AG04449 (cell line): ENCODE results near the gene APBB1.

ENCODE experiments used
- CTCF ChIA-PET: fragments of 350-600 bp; formaldehyde crosslinking; extraction: SDS; loops from one replicate; lab custom pipeline; 2021; ENCODE audit warnings: antibody characterized with exemption; lab: Yijun Ruan, JAX
- POLR2A ChIA-PET: fragments of 400-600, 350-600 bp; formaldehyde crosslinking; extraction: SDS; loops from one replicate; lab custom pipeline; 2020; ENCODE audit warnings: antibody characterized with exemption, inconsistent platforms; lab: Yijun Ruan, JAX
- DNase-seq: peaks from one replicate; pipeline ENCODE4 v3.0.0-alpha.2; 2010; ENCODE audit warnings: low read depth, low spot score
- H3K4me3 ChIP-seq: 2 replicates; pipeline ENCODE4 v1.5.1; 2011; ENCODE audit warnings: low read depth, mild to moderate bottlenecking, control low read depth, low read length
- CTCF ChIP-seq: IDR thresholded peaks from one replicate; pipeline ENCODE4 v1.5.1; 2011; ENCODE audit warnings: mild to moderate bottlenecking, moderate library complexity, low read length, control low read depth, inconsistent platforms; ENCODE audit not compliant: insufficient read depth; ENCODE audit errors: missing control alignments

The APBB1 gene

DNA sequence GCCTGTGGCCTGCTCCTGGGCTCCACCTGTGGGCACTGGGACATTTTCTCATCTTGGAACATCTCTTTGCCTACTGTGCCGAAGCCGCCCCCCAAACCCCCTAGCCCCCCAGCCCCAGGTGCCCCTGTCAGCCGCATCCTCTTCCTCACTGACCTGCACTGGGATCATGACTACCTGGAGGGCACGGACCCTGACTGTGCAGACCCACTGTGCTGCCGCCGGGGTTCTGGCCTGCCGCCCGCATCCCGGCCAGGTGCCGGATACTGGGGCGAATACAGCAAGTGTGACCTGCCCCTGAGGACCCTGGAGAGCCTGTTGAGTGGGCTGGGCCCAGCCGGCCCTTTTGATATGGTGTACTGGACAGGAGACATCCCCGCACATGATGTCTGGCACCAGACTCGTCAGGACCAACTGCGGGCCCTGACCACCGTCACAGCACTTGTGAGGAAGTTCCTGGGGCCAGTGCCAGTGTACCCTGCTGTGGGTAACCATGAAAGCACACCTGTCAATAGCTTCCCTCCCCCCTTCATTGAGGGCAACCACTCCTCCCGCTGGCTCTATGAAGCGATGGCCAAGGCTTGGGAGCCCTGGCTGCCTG lies 27.3 kb downstream of the APBB1 start:
- ChIA-PET POLR2A (no interaction called here), CTCF (interaction anchor here (0.6 to 20.9 kb wide), 6 partner anchors 9 to 55 kb away, joined by 3 to 701 read pairs (median 6); partner anchors contain the start of gene HPX)
- no peak for TF ChIP-seq CTCF
- DNase-seq: no peak
- peak overlapping the region; percentile 81 for H3K4me3 ChIP-seq

DNA sequence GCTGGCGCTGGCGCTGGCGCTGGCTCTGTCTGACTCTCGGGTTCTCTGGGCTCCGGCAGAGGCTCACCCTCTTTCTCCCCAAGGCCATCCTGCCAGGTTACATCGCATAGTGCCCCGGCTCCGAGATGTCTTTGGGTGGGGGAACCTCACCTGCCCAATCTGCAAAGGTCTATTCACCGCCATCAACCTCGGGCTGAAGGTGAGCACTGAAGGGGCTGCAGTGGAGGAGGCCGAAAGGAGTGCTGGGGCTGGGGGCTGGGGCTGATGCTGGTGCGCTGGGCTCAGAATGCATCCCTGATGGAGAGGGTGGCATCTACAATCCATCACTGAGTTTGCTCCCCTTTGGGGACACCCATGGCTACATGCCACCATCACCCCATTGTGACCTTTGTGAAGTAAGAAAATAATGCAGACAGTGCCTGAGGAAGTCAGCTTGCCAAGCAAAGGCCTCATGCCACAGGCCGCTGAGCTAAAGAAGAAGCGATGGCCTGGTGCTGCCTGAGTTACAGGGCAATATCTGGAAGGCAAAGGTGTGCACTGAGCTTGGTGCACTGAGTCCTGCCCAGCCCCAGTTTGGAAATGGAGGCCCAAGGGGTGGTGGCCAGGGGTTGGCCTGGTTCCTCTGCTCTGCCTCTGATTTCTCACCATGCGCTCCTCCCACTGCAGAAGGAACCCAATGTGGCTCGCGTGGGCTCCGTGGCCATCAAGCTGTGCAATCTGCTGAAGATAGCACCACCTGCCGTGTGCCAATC lies 28.0 kb downstream of the APBB1 start:
- TF ChIP-seq CTCF: no peak
- DNase-seq: no peak
- H3K4me3 ChIP-seq: peak overlapping the region; percentile 81
- POLR2A ChIA-PET: interaction anchor here (0.9 to 1.3 kb wide), 5 partner anchors 26 to 90 kb away, joined by 3 to 6 read pairs (median 3); partner anchors contain the start of genes APBB1, ARFIP2 and TIMM10B
- CTCF ChIA-PET: interaction anchor here (0.6 to 20.9 kb wide), 5 partner anchors 10 to 56 kb away, joined by 3 to 701 read pairs (median 4); partner anchors contain the start of gene HPX

- peak; percentile 14 for DNase-seq
- TF ChIP-seq CTCF: no peak
- ChIA-PET POLR2A (interaction anchor here (0.7 to 1.3 kb wide), 7 partner anchors 11 to 91 kb away, joined by 3 to 6 read pairs (median 3); partner anchors contain the start of genes APBB1, ARFIP2 and TIMM10B), CTCF (interaction anchor here (0.9 to 20.9 kb wide), 6 partner anchors 11 to 116 kb away, joined by 3 to 701 read pairs (median 10); partner anchors contain the start of genes CAVIN3 and HPX)
- H3K4me3 ChIP-seq: peak within 1 kb of the TSS; percentile 81
These were observed 28.8 kb downstream of the APBB1 start, which contains the start of gene SMPD1 for GRCh38 chr11:6389905-6390717. SMPD1 (plus strand) TSS chr11:6390474; CDS start chr11:6390599, 125 bp downstream.

- POLR2A ChIA-PET: no interaction called here
- DNase-seq: no peak
- TF ChIP-seq CTCF: no peak
- CTCF ChIA-PET: interaction anchor here (1.0 to 20.9 kb wide), 5 partner anchors 10 to 117 kb away, joined by 3 to 701 read pairs (median 16); partner anchors contain the start of gene HPX
- H3K4me3 ChIP-seq: no peak overlapping the region
These were observed 30.1 kb downstream of the APBB1 start for GRCh38 chr11:6388748-6389147.

DNA sequence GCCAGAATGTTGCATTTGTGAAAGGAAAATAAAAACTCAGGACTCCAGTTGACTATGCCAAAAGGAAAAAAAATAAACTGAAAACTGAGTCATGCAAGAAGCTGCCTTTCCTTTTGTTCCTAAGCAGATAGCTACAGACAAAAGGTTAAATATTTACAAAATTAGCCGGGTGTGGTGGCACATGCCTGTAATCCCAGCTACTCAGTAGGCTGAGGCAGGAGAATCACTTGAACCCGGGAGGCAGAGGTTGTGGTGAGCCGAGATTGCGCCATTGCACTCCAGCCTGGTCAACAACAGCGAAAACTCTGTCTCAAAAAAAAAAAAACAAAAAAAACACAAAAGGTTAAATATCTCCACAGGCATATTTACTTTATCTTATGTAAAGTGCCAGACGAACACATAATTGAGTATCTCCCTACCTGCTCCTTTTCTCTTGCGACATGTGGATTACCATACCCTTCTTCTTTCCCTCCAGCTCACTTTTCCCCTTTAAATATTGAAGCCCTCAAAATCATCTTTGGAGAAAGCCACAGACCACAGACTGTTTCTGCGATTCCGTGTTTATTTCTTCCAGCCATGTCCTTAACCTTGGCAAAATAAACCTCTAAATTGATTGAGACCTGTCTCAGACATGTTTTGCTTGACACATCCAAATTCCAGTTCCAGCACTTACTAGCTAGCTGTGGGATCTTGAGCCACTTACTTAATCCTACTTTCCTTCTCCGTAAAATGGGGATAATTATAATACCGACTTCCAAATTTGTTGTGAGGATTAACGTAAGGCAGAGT lies 30.9 kb downstream of the APBB1 start:
- ChIA-PET CTCF (interaction anchor here (1.0 to 20.9 kb wide), 9 partner anchors 9 to 317 kb away, joined by 3 to 701 read pairs (median 4); partner anchors contain the start of gene HPX), POLR2A (no interaction called here)
- no peak overlapping the region for H3K4me3 ChIP-seq
- no peak for TF ChIP-seq CTCF
- DNase-seq: no peak
